Parathyroid adenoma (tissue), 2 donors: ENCODE measurements around the gene TLCD5.
A peak's percentile ranks its signal among the peaks of the same experiment; 100 is the strongest.

Experiments
- H2AFZ ChIP-seq: fragments of 300-600 bp; sonication (generic); one replicate; pipeline ENCODE4 v1.7.0; 2017; ENCODE audit warnings: antibody characterized with exemption, mild to moderate bottlenecking
- H3K27ac ChIP-seq: fragments of 300-600 bp; sonication (generic); one replicate; pipeline ENCODE4 v1.7.0; 2017
- H3K27me3 ChIP-seq: fragments of 300-600 bp; sonication (generic); one replicate; pipeline ENCODE4 v1.7.0; 2017; ENCODE audit warnings: low read length; ENCODE audit not compliant: control insufficient read depth, insufficient read depth
- H3K36me3 ChIP-seq: fragments of 300-600 bp; sonication (generic); one replicate; pipeline ENCODE4 v1.7.0; 2017; ENCODE audit warnings: low read length; ENCODE audit not compliant: control insufficient read depth, insufficient read depth
- H3K4me1 ChIP-seq: fragments of 300-600 bp; sonication (generic); one replicate; pipeline ENCODE4 v1.7.0; 2017; ENCODE audit warnings: control low read depth
- H3K4me2 ChIP-seq: fragments of 300-600 bp; sonication (generic); one replicate; pipeline ENCODE4 v1.7.0; 2017; ENCODE audit warnings: low read length
- H3K4me3 ChIP-seq: fragments of 300-600 bp; sonication (generic); one replicate; pipeline ENCODE4 v1.7.0; 2017; ENCODE audit warnings: low read depth, low read length
- H3K79me2 ChIP-seq: fragments of 300-600 bp; sonication (generic); one replicate; pipeline ENCODE4 v1.7.0; 2017; ENCODE audit warnings: control low read depth
- H3K9ac ChIP-seq: fragments of 300-600 bp; sonication (generic); one replicate; pipeline ENCODE4 v1.7.0; 2017; ENCODE audit warnings: mild to moderate bottlenecking
- H3K9me3 ChIP-seq: fragments of 300-600 bp; sonication (generic); one replicate; pipeline ENCODE4 v1.7.0; 2017; ENCODE audit warnings: low read length; ENCODE audit not compliant: control insufficient read depth
- TF ChIP-seq, protein P1 (sequence below): fragments of 300-600 bp; sonication (generic); IDR thresholded peaks from one replicate; pipeline ENCODE4 v1.7.0; 2017; ENCODE audit warnings: antibody characterized with exemption, mild to moderate bottlenecking
- donor health status: primary hyperparathyroidism.

The TLCD5 gene

DNA sequence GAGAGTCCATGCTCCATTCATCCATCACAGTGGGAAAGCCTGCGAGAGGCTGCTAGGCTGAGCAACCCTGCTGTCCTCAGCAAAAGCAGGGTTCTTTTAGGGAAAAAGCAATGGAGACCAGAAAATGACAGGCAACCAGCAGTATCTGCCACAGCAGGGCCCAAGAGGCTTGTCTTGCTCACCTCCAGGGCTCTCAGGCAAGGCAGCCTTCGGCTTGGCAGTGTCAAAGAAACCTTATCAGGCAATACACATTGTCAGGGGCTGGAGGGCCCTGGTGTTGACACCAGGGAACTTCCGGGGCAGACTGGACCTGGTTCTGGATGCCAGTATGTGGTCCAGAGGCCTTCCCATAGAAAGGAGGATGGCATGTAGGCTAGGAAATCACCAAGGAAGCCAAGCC lies 10.2 kb upstream of the TLCD5 start:
- TF ChIP-seq, protein P1, sequence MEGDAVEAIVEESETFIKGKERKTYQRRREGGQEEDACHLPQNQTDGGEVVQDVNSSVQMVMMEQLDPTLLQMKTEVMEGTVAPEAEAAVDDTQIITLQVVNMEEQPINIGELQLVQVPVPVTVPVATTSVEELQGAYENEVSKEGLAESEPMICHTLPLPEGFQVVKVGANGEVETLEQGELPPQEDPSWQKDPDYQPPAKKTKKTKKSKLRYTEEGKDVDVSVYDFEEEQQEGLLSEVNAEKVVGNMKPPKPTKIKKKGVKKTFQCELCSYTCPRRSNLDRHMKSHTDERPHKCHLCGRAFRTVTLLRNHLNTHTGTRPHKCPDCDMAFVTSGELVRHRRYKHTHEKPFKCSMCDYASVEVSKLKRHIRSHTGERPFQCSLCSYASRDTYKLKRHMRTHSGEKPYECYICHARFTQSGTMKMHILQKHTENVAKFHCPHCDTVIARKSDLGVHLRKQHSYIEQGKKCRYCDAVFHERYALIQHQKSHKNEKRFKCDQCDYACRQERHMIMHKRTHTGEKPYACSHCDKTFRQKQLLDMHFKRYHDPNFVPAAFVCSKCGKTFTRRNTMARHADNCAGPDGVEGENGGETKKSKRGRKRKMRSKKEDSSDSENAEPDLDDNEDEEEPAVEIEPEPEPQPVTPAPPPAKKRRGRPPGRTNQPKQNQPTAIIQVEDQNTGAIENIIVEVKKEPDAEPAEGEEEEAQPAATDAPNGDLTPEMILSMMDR: no peak
- Histone ChIP-seq H3K4me1 (peaks cover 10% of the 10 kb centered on the region), H3K9me3 (no peaks in the 10 kb centered on the region), H2AFZ (no peak overlapping the region), H3K4me2 (no peak overlapping the region), H3K27ac (no peak overlapping the region), H3K36me3 (no peaks in the 10 kb centered on the region), H3K27me3 (no peaks in the 10 kb centered on the region), H3K9ac (no peak overlapping the region), H3K4me3 (no peak overlapping the region), H3K79me2 (no peaks in the 10 kb centered on the region)

DNA sequence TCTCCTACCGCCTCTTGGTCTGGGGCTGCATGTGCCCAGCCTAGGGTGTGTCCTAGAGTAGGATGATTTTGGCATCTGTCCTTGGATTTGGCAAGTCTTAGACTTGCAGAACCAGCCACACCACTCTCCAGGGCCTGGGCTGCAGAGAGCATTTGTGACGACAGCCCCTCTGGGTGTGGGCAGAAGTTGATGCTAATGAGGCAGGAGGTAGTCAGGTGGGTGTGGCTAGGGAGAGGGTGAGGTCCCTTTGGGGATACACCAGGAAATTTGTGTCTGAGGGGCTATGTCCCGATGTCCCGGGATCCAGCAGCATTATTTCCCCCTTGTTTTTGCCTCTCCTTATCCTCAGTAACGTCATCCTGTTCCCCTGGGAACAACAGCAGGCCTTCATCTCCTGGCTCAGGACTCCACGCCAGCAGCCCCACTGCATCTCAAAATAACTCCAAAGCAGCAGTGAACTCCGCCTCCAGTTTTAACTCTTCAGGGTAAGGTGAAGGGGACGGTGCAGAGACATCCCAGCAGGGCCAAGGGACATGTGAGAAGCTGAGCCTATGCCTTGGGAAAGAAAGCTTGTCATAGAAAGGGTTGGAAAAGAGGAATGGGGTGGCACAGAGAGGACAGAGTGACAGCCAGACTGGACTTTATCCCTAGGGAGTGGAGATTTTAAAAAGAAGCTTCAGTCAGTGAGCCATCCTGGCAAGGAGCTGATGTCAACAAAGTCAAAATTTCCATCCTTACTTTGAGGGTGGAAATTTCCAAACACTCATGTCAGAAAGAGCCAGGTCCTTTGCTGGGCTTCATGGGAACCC lies 8.0 kb upstream of the TLCD5 start:
- TF ChIP-seq, protein P1: no peak
- Histone ChIP-seq H2AFZ (no peak overlapping the region), H3K9me3 (no peaks in the 10 kb centered on the region), H3K79me2 (no peaks in the 10 kb centered on the region), H3K27ac (peak overlapping the region; percentile 25), H3K9ac (no peak overlapping the region), H3K27me3 (no peaks in the 10 kb centered on the region), H3K4me3 (no peak overlapping the region), H3K4me2 (peak overlapping the region; percentile 31), H3K4me1 (peaks cover 10% of the 10 kb centered on the region), H3K36me3 (no peaks in the 10 kb centered on the region)

DNA sequence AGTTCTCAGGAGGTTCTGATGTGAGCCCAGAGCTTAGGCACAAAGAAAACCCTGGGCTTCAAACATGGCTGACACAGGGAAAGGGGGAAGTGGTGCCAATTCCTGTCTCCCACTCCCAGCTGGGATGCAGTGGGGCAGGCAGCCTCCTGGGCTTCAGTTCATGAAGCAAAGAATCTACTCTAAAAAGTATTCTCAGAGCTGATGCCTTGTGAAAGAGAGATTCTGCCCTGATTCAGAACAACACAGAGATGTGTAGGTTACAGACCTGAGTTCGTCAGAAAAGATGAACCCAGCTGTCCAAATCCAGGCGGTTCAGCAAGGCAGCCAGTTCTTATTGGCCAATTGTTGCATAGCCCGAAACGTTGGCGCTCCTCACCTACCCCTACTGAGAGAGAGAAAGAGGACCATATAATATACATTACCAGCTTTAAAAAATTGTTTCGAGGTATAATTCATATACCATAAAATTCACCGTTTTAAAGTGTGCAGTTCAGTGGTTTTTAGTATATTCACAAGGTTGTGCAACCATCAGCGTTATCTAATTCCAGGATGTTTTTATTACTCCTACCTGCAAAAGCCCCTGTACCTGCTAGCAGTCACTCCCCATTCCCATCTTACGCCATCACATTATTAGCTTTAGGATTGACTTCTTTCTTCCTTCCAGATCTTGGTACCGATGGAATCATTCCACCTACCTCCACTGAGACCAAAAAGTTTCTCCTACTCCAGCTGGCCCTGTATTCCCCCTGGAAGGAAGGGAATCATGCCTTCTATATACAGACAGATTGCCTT lies 7.2 kb upstream of the TLCD5 start:
- Histone ChIP-seq H3K9me3 (no peaks in the 10 kb centered on the region), H3K4me1 (peaks cover 10% of the 10 kb centered on the region), H3K27me3 (no peaks in the 10 kb centered on the region), H2AFZ (no peak overlapping the region), H3K4me3 (no peak overlapping the region), H3K9ac (no peak overlapping the region), H3K4me2 (no peak overlapping the region), H3K79me2 (no peaks in the 10 kb centered on the region), H3K36me3 (no peaks in the 10 kb centered on the region), H3K27ac (peak overlapping the region; percentile 25)
- TF ChIP-seq, protein P1: no peak

DNA sequence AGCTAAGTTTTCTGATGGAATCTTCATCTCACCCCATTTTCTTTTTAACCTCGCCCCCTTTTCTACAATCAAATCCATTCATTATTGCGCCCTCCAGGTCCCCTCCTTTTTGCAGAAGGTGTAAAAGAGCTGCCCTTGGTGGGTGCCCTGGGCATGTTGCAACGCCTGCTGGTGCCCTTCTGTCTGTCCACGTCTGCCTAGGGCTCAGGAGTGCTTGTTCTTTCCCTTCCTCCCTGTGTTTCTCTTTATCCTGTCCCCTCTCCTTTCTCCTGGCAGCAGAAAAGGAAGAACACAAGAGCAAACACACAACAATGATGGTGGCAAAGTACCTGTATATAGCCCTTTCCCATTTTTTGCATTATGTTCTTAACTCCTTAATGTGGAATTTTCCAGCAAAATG lies 6.2 kb upstream of the TLCD5 start:
- Histone ChIP-seq H3K27me3 (no peaks in the 10 kb centered on the region), H3K9ac (no peak overlapping the region), H3K4me1 (peaks cover 10% of the 10 kb centered on the region), H3K4me2 (no peak overlapping the region), H2AFZ (no peak overlapping the region), H3K4me3 (no peak overlapping the region), H3K36me3 (no peaks in the 10 kb centered on the region), H3K79me2 (no peaks in the 10 kb centered on the region), H3K27ac (no peak overlapping the region), H3K9me3 (no peaks in the 10 kb centered on the region)
- TF ChIP-seq, protein P1: no peak
